H1 (cell line): ENCODE data around the gene C14orf119. TPM values are rescaled to one million over a fixed set of nuclear protein-coding genes. Genes with fewer than 3 reads are reported as not detected.
A peak's percentile ranks its signal among the peaks of the same experiment; 100 is the strongest.

Source experiments
- CTCF ChIA-PET: fragments of 300-600 bp; sonication (Branson Sonifier 250); formaldehyde crosslinking; loops from one replicate; lab custom pipeline; 2021; ENCODE audit not compliant: partially characterized antibody; lab: Charles Lee
- POLR2A ChIA-PET: fragments of 300-600 bp; sonication (Branson Sonifier 250); formaldehyde crosslinking; loops from one replicate; lab custom pipeline; 2021; ENCODE audit warnings: inconsistent platforms; ENCODE audit not compliant: partially characterized antibody; lab: Charles Lee
- DNase-seq, 2 experiments: peaks; one replicate each; pipeline versions ENCODE4 v3.0.0 to v3.0.0-alpha.2; 2010 to 2022; ENCODE audit warnings: low spot score in 2 of 2, low read depth in 1 of 2, mixed read lengths in 1 of 2
- FAIRE-seq: peaks from 2 replicates; lab custom pipeline; 2011; peaks lifted over from hg19 to GRCh38; lab: Jason Lieb, UNC
- H2AFZ ChIP-seq: 2 replicates; pipeline ENCODE4 v1.8.1; 2012; ENCODE audit warnings: low read length, inconsistent platforms
- H2AK5ac ChIP-seq: 2 replicates; pipeline ENCODE4 v1.6.1; 2013; ENCODE audit warnings: low read depth, low read length
- H2BK120ac ChIP-seq: replicated peaks from 2 replicates; pipeline ENCODE3; 2013; ENCODE audit warnings: low read depth, low read length, inconsistent platforms
- H2BK12ac ChIP-seq: 2 replicates; pipeline ENCODE4 v1.6.1; 2013; ENCODE audit warnings: low read depth, low read length
- H2BK15ac ChIP-seq: 2 replicates; pipeline ENCODE4 v1.6.1; 2013; ENCODE audit warnings: low read length
- H2BK20ac ChIP-seq: 2 replicates; pipeline ENCODE4 v1.6.1; 2013; ENCODE audit warnings: low read length
- H2BK5ac ChIP-seq: 2 replicates; pipeline ENCODE4 v1.6.1; 2013; ENCODE audit warnings: low read depth, low read length
- H3K14ac ChIP-seq: 2 replicates; pipeline ENCODE4 v1.6.1; 2013; ENCODE audit warnings: inconsistent platforms; ENCODE audit not compliant: insufficient read length
- H3K18ac ChIP-seq: 2 replicates; pipeline ENCODE4 v1.6.1; 2013; ENCODE audit warnings: low read length; ENCODE audit errors: extremely low read depth
- H3K23ac ChIP-seq: 2 replicates; pipeline ENCODE4 v1.6.1; 2013; ENCODE audit warnings: inconsistent platforms; ENCODE audit not compliant: insufficient read length
- H3K23me2 ChIP-seq: 2 replicates; pipeline ENCODE4 v1.6.1; 2013; ENCODE audit warnings: low read depth, low read length
- H3K27ac ChIP-seq: 2 replicates; pipeline ENCODE4 v1.6.1; 2011; ENCODE audit warnings: low read depth, low read length, inconsistent platforms
- H3K27me3 ChIP-seq, 4 experiments: replicated peaks in 1 of 4; 1 replicate in 1 of 4; 2 replicates in 3 of 4; pipeline versions ENCODE4 v1.6.1 to v1.8.1; 2011 to 2013; ENCODE audit warnings: low read length in 3 of 4, mild to moderate bottlenecking in 3 of 4, inconsistent platforms in 2 of 4, mixed read lengths in 2 of 4, moderate library complexity in 1 of 4; ENCODE audit not compliant: control insufficient read depth in 3 of 4, insufficient read depth in 3 of 4; ENCODE audit errors: extremely low read depth in 1 of 4
- H3K36me3 ChIP-seq, 4 experiments: 2 replicates each; pipeline versions ENCODE4 v1.6.1 to v1.8.1; 2011 to 2013; ENCODE audit warnings: mild to moderate bottlenecking in 4 of 4, low read length in 3 of 4, moderate library complexity in 2 of 4, control low read depth in 1 of 4, inconsistent platforms in 1 of 4; ENCODE audit not compliant: insufficient read depth in 4 of 4, control insufficient read depth in 2 of 4
- H3K4ac ChIP-seq: replicated peaks from 2 replicates; pipeline ENCODE3; 2013; ENCODE audit warnings: low read length, low read depth, mixed read lengths, inconsistent platforms; ENCODE audit not compliant: insufficient read length
- H3K4me1 ChIP-seq, 4 experiments: replicated peaks in 1 of 4; 1 replicate in 1 of 4; 2 replicates in 3 of 4; pipeline versions ENCODE4 v1.6.1 to v1.8.1; 2011 to 2013; ENCODE audit warnings: low read length in 3 of 4, inconsistent platforms in 2 of 4, mixed read lengths in 1 of 4; ENCODE audit not compliant: insufficient read depth in 4 of 4, control insufficient read depth in 3 of 4
- H3K4me2 ChIP-seq, 2 experiments: 2 replicates each; pipeline versions ENCODE4 v1.6.1 to v1.8.1; 2011 to 2013; ENCODE audit warnings: low read depth in 2 of 2, low read length in 2 of 2, control low read depth in 1 of 2, inconsistent platforms in 1 of 2, mild to moderate bottlenecking in 1 of 2; ENCODE audit not compliant: insufficient read depth in 1 of 2
- H3K4me3 ChIP-seq, 4 experiments: fragments of 200-600, 300-600 bp in 1 of 4; sonication (generic), shearing (Covaris generic), sonication (Bioruptor Twin) in 1 of 4; 2 replicates each; pipeline versions ENCODE4 v1.5.1 to v1.8.1; 2011 to 2016; ENCODE audit warnings: low read length in 4 of 4, low read depth in 3 of 4, control low read depth in 2 of 4, inconsistent platforms in 2 of 4, mild to moderate bottlenecking in 2 of 4, mixed read lengths in 1 of 4, moderate library complexity in 1 of 4; ENCODE audit not compliant: insufficient read depth in 2 of 4; ENCODE audit errors: extremely low read depth in 1 of 4
- H3K56ac ChIP-seq: replicated peaks from 2 replicates; pipeline ENCODE3; 2013; ENCODE audit warnings: low read depth, mild to moderate bottlenecking, mixed read lengths, low read length, inconsistent platforms; ENCODE audit not compliant: insufficient read length
- H3K79me1 ChIP-seq: 2 replicates; pipeline ENCODE4 v1.6.1; 2013; ENCODE audit warnings: low read depth, low read length, control low read depth
- H3K79me2 ChIP-seq, 2 experiments: 2 replicates each; pipeline versions ENCODE4 v1.6.1 to v1.8.1; 2012 to 2013; ENCODE audit warnings: low read length in 2 of 2, mild to moderate bottlenecking in 2 of 2, inconsistent platforms in 1 of 2; ENCODE audit not compliant: insufficient read depth in 2 of 2, control insufficient read depth in 1 of 2
- H3K9ac ChIP-seq, 4 experiments: replicated peaks in 1 of 4; 1 replicate in 1 of 4; 2 replicates in 3 of 4; pipeline versions ENCODE4 v1.6.1 to v1.8.1; 2011 to 2013; ENCODE audit warnings: low read depth in 3 of 4, low read length in 3 of 4, control low read depth in 2 of 4, mild to moderate bottlenecking in 2 of 4, moderate library complexity in 2 of 4, inconsistent platforms in 1 of 4; ENCODE audit errors: extremely low read depth in 1 of 4
- H3K9me3 ChIP-seq, 2 experiments: 2 replicates each; pipeline versions ENCODE4 v1.6.1 to v1.8.1; 2012 to 2013; ENCODE audit warnings: mild to moderate bottlenecking in 2 of 2, moderate library complexity in 2 of 2, control low read depth in 1 of 2, inconsistent platforms in 1 of 2, low read depth in 1 of 2, low read length in 1 of 2, mixed read lengths in 1 of 2; ENCODE audit not compliant: insufficient read depth in 2 of 2
- H4K20me1 ChIP-seq, 2 experiments: replicated peaks in 1 of 2; 2 replicates each; pipeline versions ENCODE3 to v1.8.1; 2011 to 2013; ENCODE audit warnings: inconsistent platforms in 2 of 2, low read length in 2 of 2, mild to moderate bottlenecking in 1 of 2; ENCODE audit not compliant: insufficient read depth in 2 of 2, control insufficient read depth in 1 of 2
- H4K5ac ChIP-seq: 2 replicates; pipeline ENCODE4 v1.6.1; 2013; ENCODE audit warnings: low read length, low read depth, mixed read lengths, inconsistent platforms; ENCODE audit not compliant: insufficient read length
- H4K8ac ChIP-seq: 2 replicates; pipeline ENCODE4 v1.8.0; 2013; ENCODE audit warnings: mild to moderate bottlenecking, moderate library complexity, low read length, inconsistent platforms; ENCODE audit not compliant: insufficient read depth; ENCODE audit errors: extremely low read depth
- H4K91ac ChIP-seq: replicated peaks from 2 replicates; pipeline ENCODE3; 2013; ENCODE audit warnings: low read length, mixed read lengths, inconsistent platforms; ENCODE audit not compliant: insufficient read length
- BACH1 ChIP-seq: IDR thresholded peaks from 2 replicates; pipeline ENCODE4 v1.6.1; 2012; ENCODE audit warnings: low read length, improper control_type of control experiment
- CBX5 ChIP-seq: fragments of 300-800, 300-1000 bp; sonication (generic); IDR thresholded peaks from 2 replicates; pipeline ENCODE4 v1.7.1; 2016; ENCODE audit warnings: antibody characterized with exemption, low read length, low read depth
- KDM4A ChIP-seq: IDR thresholded peaks from one replicate; pipeline ENCODE4 v1.7.1; 2012; ENCODE audit warnings: low read depth, mild to moderate bottlenecking, moderate library complexity, low read length, inconsistent platforms; ENCODE audit not compliant: severe bottlenecking
- NRF1 ChIP-seq: IDR thresholded peaks from 2 replicates; pipeline ENCODE4 v1.6.1; 2011; ENCODE audit warnings: mild to moderate bottlenecking, low read depth, low read length, improper control_type of control experiment
- POLR2AphosphoS5 ChIP-seq: IDR thresholded peaks from 2 replicates; pipeline ENCODE4 v1.6.1; 2011; ENCODE audit warnings: low read depth, low read length
- SAP30 ChIP-seq: fragments of 300-600 bp; sonication (generic); IDR thresholded peaks from 2 replicates; pipeline ENCODE4 v1.7.1; 2012; ENCODE audit warnings: low read length, moderate library complexity, mild to moderate bottlenecking, inconsistent platforms; ENCODE audit not compliant: insufficient read depth, insufficient replicate concordance
- WGBS, 2 experiments: shearing (Covaris generic) in 1 of 2; methylation state at CpG; one replicate each; pipeline versions ENCODE4 v1.1.6 to v1.1.7; 2013 to 2015; ENCODE audit warnings: low lambda C conversion rate in 2 of 2, mixed read lengths in 2 of 2, inconsistent platforms in 1 of 2, low coverage in 1 of 2, missing lambda C conversion rate in 1 of 2; ENCODE audit not compliant: insufficient replicate concordance in 2 of 2, insufficient coverage in 1 of 2, insufficient read length in 1 of 2; ENCODE audit errors: extremely low coverage in 1 of 2, missing lambda C conversion rate in 1 of 2; 5-methylcytosine and 5-hydroxymethylcytosine counted together
- polyA plus RNA-seq, 7 experiments: library from polyadenylated mRNA; depleted of rRNA in 3 of 7; stranded (reverse) in 5 of 7; unstranded in 2 of 7; fragments of >200 nt in 5 of 7; fragments of 200-250 nt in 2 of 7; gene quantifications; 1 replicate in 5 of 7; 2 replicates in 1 of 7; 4 replicates in 1 of 7; pipeline versions ENCODE4 v1.2.1 to v1.2.3, GENCODE V29; 2011 to 2013; ENCODE audit warnings: missing spikeins in 2 of 7, mixed read lengths in 2 of 7
- total RNA-seq: library from RNA; stranded (reverse); fragmentation: NEBNext Ultra II Directional; extraction: Animal tissue kit (Norgen Biotek cat#: 25700); gene quantifications from 2 replicates; pipeline ENCODE4 v1.2.1, GENCODE V29; 2021
- TF ChIP-seq, protein P1 (sequence below), 3 experiments: IDR thresholded peaks; 1 replicate in 2 of 3; 2 replicates in 1 of 3; pipeline versions ENCODE4 v1.5.1 to v1.6.1; 2011; ENCODE audit warnings: low read length in 3 of 3, mild to moderate bottlenecking in 3 of 3, inconsistent platforms in 2 of 3, low read depth in 1 of 3, moderate library complexity in 1 of 3; ENCODE audit not compliant: insufficient read depth in 1 of 3; ENCODE audit errors: control extremely low read depth in 1 of 3
- TF ChIP-seq, protein P2 (sequence below): IDR thresholded peaks from 2 replicates; pipeline ENCODE4 v1.6.1; 2011; ENCODE audit warnings: low read depth, mild to moderate bottlenecking, low read length; ENCODE audit not compliant: insufficient read depth

C14orf119 gene
- total and polyA plus RNA-seq, 2 of the 8 experiments (the other 6 are each of a cell fraction or from before 2014, with no cell fraction given), result 78.1 to 94.0 TPM

DNA sequence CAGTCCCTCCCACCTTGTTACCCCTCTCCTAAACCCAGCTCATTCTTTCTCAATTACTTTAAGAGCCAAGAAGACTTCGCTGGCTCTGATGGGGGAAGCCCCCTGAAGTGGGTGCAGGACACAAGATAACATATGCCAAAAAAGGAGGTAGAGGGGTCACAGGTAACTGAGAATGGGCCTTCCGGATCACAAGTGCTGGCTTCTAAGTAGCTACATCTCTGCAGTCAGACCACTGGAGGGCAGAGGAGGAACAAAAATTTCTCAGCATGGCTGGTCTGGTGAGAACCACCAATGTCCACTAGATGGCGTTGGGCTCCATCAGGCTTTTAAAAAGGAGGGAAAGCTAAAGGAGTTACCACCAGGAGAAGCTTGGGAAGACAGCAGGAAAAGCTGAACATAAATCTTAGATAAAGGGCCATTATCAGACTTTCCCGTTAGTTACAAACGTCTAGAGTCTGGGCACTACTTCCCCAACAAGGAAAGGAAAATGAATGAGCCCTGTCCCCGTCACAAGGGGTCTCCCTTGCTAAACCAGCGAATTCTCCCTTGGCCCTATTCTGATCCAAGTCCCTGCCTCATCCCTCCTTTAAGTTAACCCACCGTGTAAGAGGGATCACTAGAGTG lies 26.4 kb upstream of the C14orf119 start:
- H3K79me1 ChIP-seq, result peaks cover 7% of the 10 kb centered on the region
- no peak overlapping the region for H3K27ac ChIP-seq
- no peak overlapping the region for H4K5ac ChIP-seq
- H3K9ac ChIP-seq, result no peak overlapping the region
- H2BK5ac ChIP-seq, result no peak overlapping the region
- H3K4me1 ChIP-seq, result peaks cover 5 to 27% (median 15%) of the 10 kb centered on the region in 4 experiments; a peak in 6 of 7 replicates
- H4K91ac ChIP-seq, result no peak overlapping the region
- H3K79me2 ChIP-seq, result peaks cover 23 to 49% of the 10 kb centered on the region in 2 experiments
- H3K4ac ChIP-seq, result no peak overlapping the region
- H3K27me3 ChIP-seq, result no peaks in the 10 kb centered on the region
- DNase-seq (peak; percentile 84 to 85), FAIRE-seq (peak; percentile 66)
- H2BK12ac ChIP-seq, result no peak overlapping the region
- no peak overlapping the region for H3K56ac ChIP-seq
- no peak overlapping the region for H2BK15ac ChIP-seq
- no peak overlapping the region for H2BK20ac ChIP-seq
- 40% methylated on average over 8 of the region's 8 CpGs; no CpG with 5 or more reads in 1 of the 2 experiments for WGBS, 2 experiments
- H2AK5ac ChIP-seq, result no peak overlapping the region
- no peak overlapping the region for H3K18ac ChIP-seq
- ChIA-PET CTCF (interaction anchor here (0.6 to 2.9 kb wide), 67 partner anchors 9 to 1058 kb away, joined by 3 to 55 read pairs (median 4); partner anchors contain the start of genes ACIN1, AJUBA, C14orf119 and CDH24), POLR2A (interaction anchor here (0.8 to 2.7 kb wide), 19 partner anchors 8 to 246 kb away, joined by 3 to 33 read pairs (median 3); partner anchors contain the start of genes ACIN1, C14orf119, HAUS4 and PRMT5)
- no peak overlapping the region for H3K23ac ChIP-seq
- peak overlapping the region; percentile 46 to 99; a peak in 3 of 4 replicates for H3K4me2 ChIP-seq
- H4K8ac ChIP-seq, result no peak overlapping the region; the same call in 1 of the 2 replicates
- H3K4me3 ChIP-seq, result peak overlapping the region in 1 of 4 experiments; percentile 18; a peak in 1 of 8 replicates
- H2AFZ ChIP-seq, result no peak overlapping the region
- no peak overlapping the region for H3K14ac ChIP-seq
- H3K36me3 ChIP-seq, result peaks cover 34 to 61% (median 46%) of the 10 kb centered on the region in 4 experiments
- H3K23me2 ChIP-seq, result peaks cover 14% of the 10 kb centered on the region
- peaks cover 21% of the 10 kb centered on the region in 2 experiments for H4K20me1 ChIP-seq
- no peaks in the 10 kb centered on the region for H3K9me3 ChIP-seq
- no peak overlapping the region for H2BK120ac ChIP-seq
- TF ChIP-seq POLR2AphosphoS5 (no peak), SAP30 (no peak), BACH1 (no peak), KDM4A (no peak), NRF1 (no peak), CBX5 (no peak)
- TF ChIP-seq, protein P1, sequence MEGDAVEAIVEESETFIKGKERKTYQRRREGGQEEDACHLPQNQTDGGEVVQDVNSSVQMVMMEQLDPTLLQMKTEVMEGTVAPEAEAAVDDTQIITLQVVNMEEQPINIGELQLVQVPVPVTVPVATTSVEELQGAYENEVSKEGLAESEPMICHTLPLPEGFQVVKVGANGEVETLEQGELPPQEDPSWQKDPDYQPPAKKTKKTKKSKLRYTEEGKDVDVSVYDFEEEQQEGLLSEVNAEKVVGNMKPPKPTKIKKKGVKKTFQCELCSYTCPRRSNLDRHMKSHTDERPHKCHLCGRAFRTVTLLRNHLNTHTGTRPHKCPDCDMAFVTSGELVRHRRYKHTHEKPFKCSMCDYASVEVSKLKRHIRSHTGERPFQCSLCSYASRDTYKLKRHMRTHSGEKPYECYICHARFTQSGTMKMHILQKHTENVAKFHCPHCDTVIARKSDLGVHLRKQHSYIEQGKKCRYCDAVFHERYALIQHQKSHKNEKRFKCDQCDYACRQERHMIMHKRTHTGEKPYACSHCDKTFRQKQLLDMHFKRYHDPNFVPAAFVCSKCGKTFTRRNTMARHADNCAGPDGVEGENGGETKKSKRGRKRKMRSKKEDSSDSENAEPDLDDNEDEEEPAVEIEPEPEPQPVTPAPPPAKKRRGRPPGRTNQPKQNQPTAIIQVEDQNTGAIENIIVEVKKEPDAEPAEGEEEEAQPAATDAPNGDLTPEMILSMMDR (IDR thresholded peaks at IDR 0.05; ENCODE audit: control extremely low read depth in 1 of 3, insufficient read depth in 1 of 3, low read depth in 1 of 3, low read length in 3 of 3), result peak; percentile 82 to 99 (median 99)
- TF ChIP-seq, protein P2, sequence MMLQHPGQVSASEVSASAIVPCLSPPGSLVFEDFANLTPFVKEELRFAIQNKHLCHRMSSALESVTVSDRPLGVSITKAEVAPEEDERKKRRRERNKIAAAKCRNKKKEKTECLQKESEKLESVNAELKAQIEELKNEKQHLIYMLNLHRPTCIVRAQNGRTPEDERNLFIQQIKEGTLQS, result 0 out of 2 replicates have a peak, but pooled peaks have one; percentile 25
